Measurements from ENCODE around the gene RRAD.
"Not testable (repeated sequence)": the region's sequence is repeated elsewhere in the genome, so short reads cannot be mapped to it uniquely, and the experiment has no call there.

RRAD gene, protein sequence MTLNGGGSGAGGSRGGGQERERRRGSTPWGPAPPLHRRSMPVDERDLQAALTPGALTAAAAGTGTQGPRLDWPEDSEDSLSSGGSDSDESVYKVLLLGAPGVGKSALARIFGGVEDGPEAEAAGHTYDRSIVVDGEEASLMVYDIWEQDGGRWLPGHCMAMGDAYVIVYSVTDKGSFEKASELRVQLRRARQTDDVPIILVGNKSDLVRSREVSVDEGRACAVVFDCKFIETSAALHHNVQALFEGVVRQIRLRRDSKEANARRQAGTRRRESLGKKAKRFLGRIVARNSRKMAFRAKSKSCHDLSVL

GRCh38 chr16:66925322-66925840, at the start of gene RRAD:
RRAD (minus strand) TSS chr16:66925535; CDS start chr16:66925179, 356 bp downstream.
- no peak for TF ChIP-seq CTCF (IDR thresholded peaks at IDR 0.05)
- Histone ChIP-seq H3K4me3 (peak within 1 kb of the TSS; percentile 84), H3K27ac (peak within 1 kb of the TSS; percentile 90 to 98)
- DNase-seq (ENCODE audit: low spot score), result peak; percentile 88

DNA sequence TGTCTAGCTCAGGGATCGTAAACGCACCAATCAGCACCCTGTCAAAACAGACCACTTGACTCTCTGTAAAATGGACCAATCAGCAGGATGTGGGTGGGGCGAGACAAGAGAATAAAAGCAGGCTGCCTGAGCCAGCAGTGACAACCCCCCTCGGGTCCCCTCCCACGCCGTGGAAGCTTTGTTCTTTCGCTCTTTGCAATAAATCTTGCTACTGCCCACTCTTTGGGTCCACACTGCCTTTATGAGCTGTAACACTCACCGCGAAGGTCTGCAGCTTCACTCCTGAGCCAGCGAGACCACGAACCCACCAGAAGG, 49.6 kb upstream of the RRAD start:
- H3K4me3 ChIP-seq; H3K27ac ChIP-seq; DNase-seq (ENCODE audit: low spot score): not testable (repeated sequence)

DNA sequence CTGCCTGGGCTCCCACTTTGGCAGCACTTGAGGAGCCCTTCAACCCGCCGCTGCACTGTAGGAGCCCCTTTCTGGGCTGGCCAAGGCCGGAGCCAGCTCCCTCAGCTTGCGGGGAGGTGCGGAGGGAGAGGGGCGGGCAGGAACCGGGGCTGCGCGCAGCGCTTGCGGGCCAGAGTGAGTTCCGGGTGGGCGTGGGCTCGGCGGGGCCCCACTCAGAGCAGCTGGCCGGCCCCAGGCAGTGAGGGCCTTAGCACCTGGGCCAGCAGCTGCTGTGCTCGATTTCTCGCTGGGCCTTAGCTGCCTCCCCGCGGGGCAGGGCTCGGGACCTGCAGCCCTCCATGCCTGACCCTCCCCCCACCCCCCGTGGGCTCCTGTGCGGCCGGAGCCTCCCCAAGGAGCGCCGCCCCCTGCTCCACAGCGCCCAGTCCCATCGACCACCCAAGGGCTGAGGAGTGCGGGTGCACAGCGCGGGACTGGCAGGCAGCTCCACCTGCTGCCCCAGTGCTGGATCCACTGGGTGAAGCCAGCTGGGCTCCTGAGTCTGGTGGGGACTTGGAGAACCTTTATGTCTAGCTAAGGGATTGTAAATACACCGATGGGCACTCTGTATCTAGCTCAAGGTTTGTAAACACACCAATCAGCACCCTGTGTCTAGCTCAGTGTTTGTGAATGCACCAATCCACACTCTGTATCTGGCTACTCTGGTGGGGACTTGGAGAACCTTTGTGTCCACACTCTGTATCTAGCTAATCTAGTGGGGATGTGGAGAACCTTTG, 49.0 kb upstream of the RRAD start:
- H3K4me3 ChIP-seq, H3K27ac ChIP-seq: not testable (repeated sequence)

GRCh38 chr16:66973716-66974115, 48.4 kb upstream of the RRAD start:
- no peak for TF ChIP-seq CTCF (IDR thresholded peaks at IDR 0.05)
- Histone ChIP-seq H3K4me3 (no peak overlapping the region), H3K27ac (no peak overlapping the region)
- no peak for DNase-seq (ENCODE audit: low spot score)

More for the DNA sequence above, 49.0 kb upstream of the RRAD start:
- not testable (repeated sequence) for DNase-seq (ENCODE audit: low spot score)

DNA sequence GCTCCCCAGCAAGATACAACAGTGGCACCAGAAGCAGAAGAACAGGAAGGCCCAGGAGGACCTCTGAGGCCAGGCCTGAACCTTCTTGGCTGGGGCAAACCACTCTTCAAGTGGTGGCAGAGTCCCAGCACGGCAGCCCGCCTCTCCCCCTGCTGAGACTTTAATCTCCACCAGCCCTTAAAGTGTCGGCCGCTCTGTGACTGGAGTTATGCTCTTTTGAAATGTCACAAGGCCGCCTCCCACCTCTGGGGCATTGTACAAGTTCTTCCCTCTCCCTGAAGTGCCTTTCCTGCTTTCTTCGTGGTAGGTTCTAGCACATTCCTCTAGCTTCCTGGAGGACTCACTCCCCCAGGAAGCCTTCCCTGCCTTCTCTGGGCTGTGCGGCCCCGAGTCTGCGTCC, 47.6 kb upstream of the RRAD start:
- no peak for DNase-seq (ENCODE audit: low spot score)
- no peak for TF ChIP-seq CTCF (IDR thresholded peaks at IDR 0.05)
- Histone ChIP-seq H3K4me3 (no peak overlapping the region), H3K27ac (no peak overlapping the region)

DNA sequence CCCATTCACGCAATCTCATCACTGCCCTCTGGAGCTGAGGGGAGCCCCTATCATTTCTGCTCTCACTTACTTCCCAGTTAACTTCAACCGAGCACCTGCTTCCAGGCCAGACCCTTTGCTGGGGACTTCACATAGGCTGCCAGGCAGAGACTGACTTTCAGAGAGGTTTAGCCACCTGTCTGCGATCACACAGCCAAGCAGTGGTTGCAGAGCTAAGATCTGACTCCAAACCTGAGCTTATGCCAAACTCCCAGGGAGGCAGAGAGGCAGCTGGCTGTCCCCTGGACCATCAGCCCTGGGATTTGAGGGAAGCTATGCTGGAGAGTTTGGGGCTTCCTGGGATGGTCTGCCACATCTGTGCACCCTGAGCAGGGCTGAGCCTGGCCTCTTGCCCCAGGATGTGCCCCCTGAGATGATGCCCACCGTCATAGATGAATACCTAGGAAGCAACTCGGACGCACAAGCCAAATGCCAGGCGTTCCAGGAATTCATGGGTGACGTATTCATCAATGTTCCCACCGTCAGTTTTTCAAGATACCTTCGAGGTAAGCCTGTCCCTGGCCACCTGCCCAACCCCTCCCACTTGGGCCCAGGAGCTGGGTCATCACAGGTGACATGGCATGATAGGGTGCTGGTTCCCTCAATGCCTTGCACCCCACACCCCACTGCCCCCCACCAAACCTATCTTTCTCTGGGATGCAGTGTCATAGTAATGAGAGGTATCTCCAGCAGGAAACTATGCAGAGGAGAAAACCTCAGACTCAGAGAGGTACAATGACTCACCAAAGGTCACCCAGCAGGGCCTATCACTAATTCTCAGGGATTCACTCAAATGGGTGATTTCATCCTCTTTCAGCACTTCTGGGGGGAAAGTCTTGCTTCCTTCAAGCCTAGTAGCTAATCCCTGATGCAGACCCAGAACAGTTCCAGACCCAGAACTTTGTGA, 45.7 kb upstream of the RRAD start:
- DNase-seq (ENCODE audit: low spot score), result no peak
- H3K4me3 ChIP-seq, result no peak overlapping the region
- no peak overlapping the region for H3K27ac ChIP-seq
- TF ChIP-seq CTCF (IDR thresholded peaks at IDR 0.05), result no peak

DNA sequence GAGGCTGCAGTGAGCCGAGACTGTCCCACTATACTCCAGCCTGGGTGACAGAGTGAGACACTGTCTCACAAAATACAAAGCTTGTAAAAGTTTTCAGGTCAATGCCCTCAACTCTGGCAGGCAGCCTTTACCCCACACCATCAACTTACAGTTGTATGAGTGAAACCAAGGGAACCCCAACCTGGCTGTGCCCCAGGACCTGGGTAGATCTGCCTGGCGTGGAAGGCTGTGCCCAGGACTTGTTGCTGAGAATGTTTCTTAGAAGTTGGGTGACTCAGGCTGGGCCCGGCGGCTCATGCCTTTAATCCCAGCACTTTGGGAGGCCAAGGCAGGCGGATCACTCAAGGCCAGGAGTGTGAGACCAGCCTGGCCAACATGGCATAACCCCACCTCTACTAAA, 43.5 kb upstream of the RRAD start:
- no peak overlapping the region for H3K27ac ChIP-seq
- TF ChIP-seq CTCF (IDR thresholded peaks at IDR 0.05), result no peak
- no peak for DNase-seq (ENCODE audit: low spot score)
- no peak overlapping the region for H3K4me3 ChIP-seq
